Testis (tissue), 3 donors: ENCODE data around the gene NRXN3. TPM values are rescaled to one million over a fixed set of nuclear protein-coding genes. Genes with fewer than 3 reads are reported as not detected.

ENCODE experiments used
- DNase-seq: peaks from one replicate; pipeline ENCODE4 v3.0.0-alpha.2; 2019
- H3K27ac ChIP-seq, 2 donors: fragments of 200-600 bp; sonication (generic); one replicate each; pipeline ENCODE4 v1.5.1; 2019
- H3K27me3 ChIP-seq: fragments of 200-600 bp; sonication (generic); one replicate; pipeline ENCODE4 v1.5.1; 2019
- H3K36me3 ChIP-seq: fragments of 200-600 bp; sonication (generic); one replicate; pipeline ENCODE4 v1.5.1; 2017; ENCODE audit warnings: low read depth; ENCODE audit errors: missing control alignments
- H3K4me1 ChIP-seq: fragments of 200-600 bp; sonication (generic); one replicate; pipeline ENCODE4 v1.5.1; 2019
- H3K4me3 ChIP-seq, 2 donors: fragments of 200-600 bp; sonication (generic); one replicate each; pipeline ENCODE4 v1.5.1; 2017 to 2019
- H3K9me3 ChIP-seq: fragments of 200-600 bp; sonication (generic); one replicate; pipeline ENCODE4 v1.5.1; 2017
- POLR2A ChIP-seq: fragments of 450-650 bp; IDR thresholded peaks from one replicate; pipeline ENCODE4 v1.6.1; 2017; ENCODE audit warnings: antibody characterized with exemption, mild to moderate bottlenecking, moderate library complexity
- WGBS, 2 donors: methylation state at CpG; one replicate each; pipeline ENCODE4 v1.1.5; 2018; 5-methylcytosine and 5-hydroxymethylcytosine counted together
- intact Hi-C: fragments of 100-400 bp; cut with DNase I; formaldehyde crosslinking; loops from one replicate; pipeline ENCODE4 v1.15.1; 2023; ENCODE audit warnings: low total_unique reads
- polyA plus RNA-seq: library from polyadenylated mRNA; stranded (reverse); fragments of 350-450 nt; fragmentation: Illumina TruSeq; extraction: RNeasy Lipid Tissue Mini Kit (QIAGEN cat#74804); gene quantifications from one replicate; pipeline ENCODE4 v1.2.3, GENCODE V29; 2014; ENCODE audit warnings: low read depth, low replicate concordance; ENCODE audit not compliant: insufficient read depth
- total RNA-seq, 2 donors: library from RNA; depleted of rRNA; stranded (reverse); fragments of >200 nt; gene quantifications; one replicate each; pipeline ENCODE4 v1.2.3, GENCODE V29; 2016
- TF ChIP-seq, protein P1 (sequence below), 3 experiments: fragments of 450-650 bp in 2 of 3; fragments of 200-600 bp in 1 of 3; sonication (generic) in 1 of 3; IDR thresholded peaks; one replicate each; pipeline ENCODE4 v1.5.1; 2016 to 2019; ENCODE audit warnings: antibody characterized with exemption in 3 of 3, mild to moderate bottlenecking in 2 of 3, moderate library complexity in 1 of 3

NRXN3 gene
- total and polyA plus RNA-seq, 3 donors from 2014 or later = 3.5 to 8.0 (median 3.9) TPM

DNA sequence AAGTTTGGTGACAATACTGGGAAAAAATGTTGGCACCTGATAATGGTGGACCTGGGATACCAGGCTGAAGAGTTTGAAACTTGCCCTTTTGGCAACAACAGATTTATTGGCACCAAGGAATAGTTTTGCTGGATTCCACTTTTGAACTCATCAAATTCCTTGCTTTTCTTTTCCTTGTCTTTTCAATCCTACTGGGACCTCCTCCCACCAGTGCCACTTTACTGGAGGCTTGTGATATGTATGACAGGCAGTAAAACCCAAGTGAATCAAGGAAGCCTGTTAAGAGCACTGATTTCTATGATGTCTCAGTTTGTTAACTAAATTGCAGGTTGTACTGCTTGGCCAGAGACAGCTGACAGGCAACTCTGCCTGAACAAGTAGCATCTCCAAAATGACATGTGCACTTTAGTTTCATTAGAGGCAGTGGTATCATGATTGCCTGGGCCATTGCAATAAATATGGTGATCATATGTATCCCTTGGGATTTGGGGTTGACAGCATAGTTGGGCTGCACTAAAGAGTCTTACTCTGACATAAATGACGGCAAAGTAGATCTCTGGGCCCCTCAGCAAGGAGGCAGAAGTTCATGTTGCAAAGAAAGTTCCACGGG, 1475.7 kb downstream of the NRXN3 start:
- Histone ChIP-seq H3K27me3 (no peaks in the 10 kb centered on the region), H3K36me3 (no peaks in the 10 kb centered on the region), H3K4me1 (no peaks in the 10 kb centered on the region), H3K9me3 (no peaks in the 10 kb centered on the region), H3K27ac (no peak overlapping the region), H3K4me3 (no peak overlapping the region)
- TF ChIP-seq, protein P1, sequence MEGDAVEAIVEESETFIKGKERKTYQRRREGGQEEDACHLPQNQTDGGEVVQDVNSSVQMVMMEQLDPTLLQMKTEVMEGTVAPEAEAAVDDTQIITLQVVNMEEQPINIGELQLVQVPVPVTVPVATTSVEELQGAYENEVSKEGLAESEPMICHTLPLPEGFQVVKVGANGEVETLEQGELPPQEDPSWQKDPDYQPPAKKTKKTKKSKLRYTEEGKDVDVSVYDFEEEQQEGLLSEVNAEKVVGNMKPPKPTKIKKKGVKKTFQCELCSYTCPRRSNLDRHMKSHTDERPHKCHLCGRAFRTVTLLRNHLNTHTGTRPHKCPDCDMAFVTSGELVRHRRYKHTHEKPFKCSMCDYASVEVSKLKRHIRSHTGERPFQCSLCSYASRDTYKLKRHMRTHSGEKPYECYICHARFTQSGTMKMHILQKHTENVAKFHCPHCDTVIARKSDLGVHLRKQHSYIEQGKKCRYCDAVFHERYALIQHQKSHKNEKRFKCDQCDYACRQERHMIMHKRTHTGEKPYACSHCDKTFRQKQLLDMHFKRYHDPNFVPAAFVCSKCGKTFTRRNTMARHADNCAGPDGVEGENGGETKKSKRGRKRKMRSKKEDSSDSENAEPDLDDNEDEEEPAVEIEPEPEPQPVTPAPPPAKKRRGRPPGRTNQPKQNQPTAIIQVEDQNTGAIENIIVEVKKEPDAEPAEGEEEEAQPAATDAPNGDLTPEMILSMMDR (IDR thresholded peaks at IDR 0.05) = no peak
- no peak for TF ChIP-seq POLR2A
- intact Hi-C loops = no loop called here
- DNase-seq = no peak
- 89 to 100% methylated on average over 2 of the region's 2 CpGs for WGBS, 2 donors

DNA sequence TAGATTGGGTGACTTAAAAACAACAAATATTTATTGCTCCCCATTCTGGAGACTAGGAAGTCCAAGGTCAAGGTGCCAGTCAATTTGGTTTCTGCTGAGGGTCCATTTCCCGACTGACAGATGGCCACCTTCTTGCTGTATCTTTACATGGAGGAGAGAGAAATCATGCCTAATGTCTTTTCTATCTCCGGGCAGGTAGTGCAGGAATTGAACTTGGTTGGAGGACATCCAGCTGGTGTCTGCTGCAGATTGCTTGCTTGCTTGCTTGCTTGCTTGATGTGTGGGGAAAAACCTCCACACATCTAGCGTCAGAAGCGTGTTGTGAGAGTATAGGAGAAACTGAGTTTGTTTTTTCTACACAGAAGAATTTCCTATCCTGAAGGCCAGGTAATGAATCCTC, 1479.7 kb downstream of the NRXN3 start:
- Histone ChIP-seq H3K4me3 (no peak overlapping the region), H3K27me3 (no peaks in the 10 kb centered on the region), H3K36me3 (no peaks in the 10 kb centered on the region), H3K27ac (no peak overlapping the region), H3K4me1 (no peaks in the 10 kb centered on the region), H3K9me3 (no peaks in the 10 kb centered on the region)
- WGBS, 2 donors = 88 to 91% methylated on average over 4 of the region's 4 CpGs
- no peak for DNase-seq
- intact Hi-C loops = no loop called here
- TF ChIP-seq POLR2A = no peak
- TF ChIP-seq, protein P1 (IDR thresholded peaks at IDR 0.05) = no peak

DNA sequence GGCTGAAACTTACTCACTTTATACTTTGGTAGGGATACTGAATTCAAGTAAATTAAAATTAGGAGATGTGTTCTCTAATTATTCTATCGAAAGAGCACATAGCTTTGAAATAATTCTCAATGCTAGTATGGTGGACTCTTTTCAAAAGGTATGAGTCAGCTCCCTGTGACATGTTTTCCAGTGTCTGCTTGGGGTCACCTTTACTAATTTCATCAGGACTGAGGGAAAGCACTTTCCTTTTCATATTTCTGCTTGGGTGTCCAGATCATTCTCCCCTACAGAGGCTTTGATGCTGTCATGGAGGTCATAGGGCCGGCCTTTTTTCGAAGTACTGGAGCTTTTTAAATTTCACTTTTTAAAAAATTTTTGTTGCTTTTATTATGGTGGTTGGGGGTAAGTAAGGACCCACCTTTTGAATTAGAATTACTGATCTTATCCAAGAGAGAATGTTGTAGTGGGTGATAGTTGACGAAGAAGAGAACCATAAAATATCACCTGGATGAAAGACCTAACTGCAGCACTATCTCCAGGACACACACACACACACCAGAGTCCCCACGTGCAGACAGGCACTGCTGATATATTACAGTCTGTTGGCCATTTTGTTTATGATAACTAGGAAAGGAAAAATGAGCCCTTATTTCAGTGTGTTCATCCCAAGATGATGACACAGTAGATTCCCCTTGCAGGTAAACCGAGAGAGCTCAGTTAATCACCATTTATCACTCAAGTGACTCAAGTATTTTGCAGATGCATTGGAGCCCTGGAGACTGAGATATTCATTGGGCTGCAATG, 1482.5 kb downstream of the NRXN3 start:
- TF ChIP-seq POLR2A = no peak
- TF ChIP-seq, protein P1 (IDR thresholded peaks at IDR 0.05) = no peak
- no peaks in the 10 kb centered on the region for H3K4me1 ChIP-seq
- H3K36me3 ChIP-seq = no peaks in the 10 kb centered on the region
- no peak for DNase-seq
- no peak overlapping the region for H3K4me3 ChIP-seq
- no peaks in the 10 kb centered on the region for H3K9me3 ChIP-seq
- H3K27me3 ChIP-seq = no peaks in the 10 kb centered on the region
- intact Hi-C loops = no loop called here
- WGBS, 2 donors = 82 to 83% methylated on average over 6 of the region's 6 CpGs
- H3K27ac ChIP-seq = no peak overlapping the region

DNA sequence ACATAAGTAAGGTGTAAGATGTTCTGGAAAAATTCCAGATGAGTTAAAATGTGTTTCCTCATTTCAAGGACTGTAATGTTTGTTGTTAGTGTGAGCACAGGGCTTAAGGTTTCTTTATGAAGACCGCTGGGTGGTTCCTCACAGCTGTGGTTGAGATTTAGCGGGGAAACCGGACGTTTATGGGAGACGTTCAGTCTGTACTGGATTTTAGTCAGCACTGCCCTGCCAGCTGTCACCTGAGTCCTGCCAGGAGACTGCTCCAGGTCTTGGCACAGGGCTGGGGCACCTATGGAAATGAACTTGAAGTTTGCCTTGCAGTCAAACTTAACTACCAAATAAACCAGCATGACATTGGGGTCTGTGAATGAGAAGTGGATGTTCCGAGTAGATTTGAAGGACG, 1485.9 kb downstream of the NRXN3 start:
- Histone ChIP-seq H3K36me3 (no peaks in the 10 kb centered on the region), H3K4me1 (no peaks in the 10 kb centered on the region), H3K27ac (no peak overlapping the region), H3K4me3 (no peak overlapping the region), H3K9me3 (no peaks in the 10 kb centered on the region), H3K27me3 (no peaks in the 10 kb centered on the region)
- 79 to 80% methylated on average over 7 of the region's 7 CpGs for WGBS, 2 donors
- no peak for DNase-seq
- TF ChIP-seq, protein P1 (IDR thresholded peaks at IDR 0.05) = no peak
- TF ChIP-seq POLR2A = no peak
- intact Hi-C loops = no loop called here

DNA sequence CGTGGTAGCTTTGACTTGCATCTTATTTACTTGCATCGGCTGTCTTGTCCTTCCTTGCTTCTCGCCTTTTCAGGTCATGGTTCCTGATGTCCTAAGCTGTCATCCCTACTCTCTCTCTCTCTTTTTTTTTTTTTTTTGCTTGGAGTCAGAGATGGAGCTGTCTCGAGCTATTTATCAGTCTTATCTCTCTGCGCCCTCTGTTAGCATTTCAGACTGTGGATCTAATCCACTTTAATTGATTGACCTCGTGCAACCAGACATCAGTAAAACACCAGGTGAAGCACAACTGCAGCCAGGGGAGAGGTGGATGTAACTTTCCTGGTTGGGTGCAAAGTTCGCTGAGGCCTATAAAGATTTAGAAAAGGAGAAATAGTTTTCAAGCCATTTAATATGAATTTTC, 1486.3 kb downstream of the NRXN3 start:
- Histone ChIP-seq H3K27me3 (no peaks in the 10 kb centered on the region), H3K9me3 (no peaks in the 10 kb centered on the region), H3K27ac (no peak overlapping the region), H3K4me1 (no peaks in the 10 kb centered on the region), H3K4me3 (no peak overlapping the region), H3K36me3 (no peaks in the 10 kb centered on the region)
- WGBS, 2 donors = 77 to 80% methylated on average over 7 of the region's 7 CpGs
- intact Hi-C loops = no loop called here
- no peak for DNase-seq
- TF ChIP-seq POLR2A = no peak
- TF ChIP-seq, protein P1 (IDR thresholded peaks at IDR 0.05) = no peak
